Mucosa of descending colon (tissue), 3 donors: ENCODE data around the gene FAP. TPM values are rescaled to one million over a fixed set of nuclear protein-coding genes. Genes with fewer than 3 reads are reported as not detected.
A peak's percentile ranks its signal among the peaks of the same experiment; 100 is the strongest.

ENCODE experiments used
- ATAC-seq: fragments of 200-7000 bp; cut with Tn5 transposase; one replicate; pipeline ENCODE4 v1.9.1; 2020; ENCODE audit warnings: mild to moderate bottlenecking, moderate library complexity
- DNase-seq, 3 donors: peaks; one replicate each; pipeline ENCODE4 v3.0.0-alpha.2; 2020
- H3K36me3 ChIP-seq: fragments of 200-600 bp; one replicate; pipeline ENCODE4 v1.8.0; 2021; ENCODE audit warnings: low read depth, mild to moderate bottlenecking
- H3K4me1 ChIP-seq: fragments of 200-600 bp; one replicate; pipeline ENCODE4 v1.8.0; 2021; ENCODE audit warnings: low read depth, mild to moderate bottlenecking
- H3K4me3 ChIP-seq: fragments of 200-600 bp; one replicate; pipeline ENCODE4 v1.8.0; 2021; ENCODE audit warnings: mild to moderate bottlenecking
- H3K9me3 ChIP-seq: fragments of 200-600 bp; one replicate; pipeline ENCODE4 v1.8.0; 2021; ENCODE audit warnings: mild to moderate bottlenecking
- intact Hi-C, 2 donors: fragments of 100-400 bp; cut with DNase I in 1 of 2; cut with micrococcal nuclease in 1 of 2; formaldehyde crosslinking; loops; one replicate each; pipeline versions ENCODE4 v1.11.0 to v1.11.1; 2022; cut with DNase I, micrococcal nuclease
- total RNA-seq, 3 donors: library from RNA; stranded (reverse); fragmentation: NEBNext Ultra II Directional in 2 of 3; extraction: Animal tissue kit (Norgen Biotek cat#: 25700) in 2 of 3; gene quantifications; one replicate each; pipeline versions ENCODE4 v1.2.1 to v1.2.4, GENCODE V29; 2021 to 2023
- TF ChIP-seq, protein P1 (sequence below): fragments of 200-600 bp; IDR thresholded peaks from one replicate; pipeline ENCODE4 v1.8.0; 2022; ENCODE audit warnings: antibody characterized with exemption, mild to moderate bottlenecking
- donor health status: DM: no; HTN: no; CAD: no; lungs with moderate emphysema.
- donor health status: DM: no; HTN: no; CAD: no.
- donor health status: DM: no; HTN: yes; CAD: no.

Gene FAP
- total RNA-seq, 3 donors from 2014 or later = 0.20 to 4.0 (median 1.3) TPM

GRCh38 chr2:162185541-162186232 is 57.6 kb downstream of the FAP start:
- ATAC-seq (no peak), DNase-seq (no peak)
- TF ChIP-seq, protein P1, sequence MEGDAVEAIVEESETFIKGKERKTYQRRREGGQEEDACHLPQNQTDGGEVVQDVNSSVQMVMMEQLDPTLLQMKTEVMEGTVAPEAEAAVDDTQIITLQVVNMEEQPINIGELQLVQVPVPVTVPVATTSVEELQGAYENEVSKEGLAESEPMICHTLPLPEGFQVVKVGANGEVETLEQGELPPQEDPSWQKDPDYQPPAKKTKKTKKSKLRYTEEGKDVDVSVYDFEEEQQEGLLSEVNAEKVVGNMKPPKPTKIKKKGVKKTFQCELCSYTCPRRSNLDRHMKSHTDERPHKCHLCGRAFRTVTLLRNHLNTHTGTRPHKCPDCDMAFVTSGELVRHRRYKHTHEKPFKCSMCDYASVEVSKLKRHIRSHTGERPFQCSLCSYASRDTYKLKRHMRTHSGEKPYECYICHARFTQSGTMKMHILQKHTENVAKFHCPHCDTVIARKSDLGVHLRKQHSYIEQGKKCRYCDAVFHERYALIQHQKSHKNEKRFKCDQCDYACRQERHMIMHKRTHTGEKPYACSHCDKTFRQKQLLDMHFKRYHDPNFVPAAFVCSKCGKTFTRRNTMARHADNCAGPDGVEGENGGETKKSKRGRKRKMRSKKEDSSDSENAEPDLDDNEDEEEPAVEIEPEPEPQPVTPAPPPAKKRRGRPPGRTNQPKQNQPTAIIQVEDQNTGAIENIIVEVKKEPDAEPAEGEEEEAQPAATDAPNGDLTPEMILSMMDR = no peak
- Histone ChIP-seq H3K9me3 (no peaks in the 10 kb centered on the region), H3K4me1 (peaks cover 13% of the 10 kb centered on the region), H3K36me3 (no peaks in the 10 kb centered on the region), H3K4me3 (no peak overlapping the region)
- intact Hi-C loops = no loop called here

- DNase-seq = no peak
- no peaks in the 10 kb centered on the region for H3K36me3 ChIP-seq
- TF ChIP-seq, protein P1 = no peak
- H3K4me1 ChIP-seq = peaks cover 13% of the 10 kb centered on the region
- no peaks in the 10 kb centered on the region for H3K9me3 ChIP-seq
- ATAC-seq = peak; percentile 95
- intact Hi-C loops = no loop called here
- no peak overlapping the region for H3K4me3 ChIP-seq
These were observed 58.3 kb downstream of the FAP start for GRCh38 chr2:162184821-162185450.

- no peak overlapping the region for H3K4me3 ChIP-seq
- ATAC-seq (peak; percentile 53), DNase-seq (no peak)
- no peaks in the 10 kb centered on the region for H3K9me3 ChIP-seq
- H3K4me1 ChIP-seq = peaks cover 13% of the 10 kb centered on the region
- no peaks in the 10 kb centered on the region for H3K36me3 ChIP-seq
- intact Hi-C loops = no loop called here
- TF ChIP-seq, protein P1 = no peak
These were observed 58.9 kb downstream of the FAP start for GRCh38 chr2:162184359-162184758.

DNA sequence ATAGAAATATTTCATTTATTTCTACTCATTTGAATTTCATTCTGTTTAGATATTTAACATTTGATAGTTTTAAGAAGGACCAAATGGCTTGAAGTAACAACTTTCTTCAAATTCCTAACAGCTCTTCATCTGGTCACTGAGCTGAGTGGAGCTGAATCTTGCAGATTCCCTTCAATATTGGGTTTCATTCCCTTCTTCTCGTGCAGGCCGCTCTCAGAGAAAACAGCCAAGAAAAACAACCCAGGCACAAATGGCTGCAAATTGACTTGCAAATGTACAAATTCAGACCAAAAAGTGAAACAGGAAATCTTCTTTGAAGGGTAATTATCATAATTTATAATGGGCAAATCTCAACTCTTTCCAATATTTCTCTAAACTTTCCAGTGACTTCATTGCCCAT is 60.9 kb downstream of the FAP start:
- Histone ChIP-seq H3K4me3 (no peak overlapping the region), H3K36me3 (no peaks in the 10 kb centered on the region), H3K9me3 (no peaks in the 10 kb centered on the region), H3K4me1 (peaks cover 13% of the 10 kb centered on the region)
- DNase-seq (no peak), ATAC-seq (no peak)
- TF ChIP-seq, protein P1 = no peak
- intact Hi-C loops = no loop called here

DNA sequence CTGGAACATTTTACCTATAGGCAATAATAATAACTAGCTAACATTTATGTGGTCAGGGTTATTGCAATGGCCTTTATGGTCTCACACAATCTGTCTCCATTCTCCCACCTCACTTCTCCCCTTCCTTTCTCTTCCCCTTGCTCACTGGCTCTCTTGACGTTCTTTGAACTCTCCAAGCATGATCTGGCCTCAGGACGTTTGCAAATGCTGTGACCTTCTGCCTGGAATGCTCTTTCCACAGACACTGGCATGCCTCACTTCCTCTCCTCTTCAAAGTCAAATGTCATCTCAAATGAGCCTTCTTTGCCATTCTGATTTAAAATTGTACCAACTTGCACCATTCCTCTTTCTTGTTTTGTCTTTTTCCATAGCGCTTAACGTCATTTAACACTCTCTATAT is 65.9 kb downstream of the FAP start:
- DNase-seq = no peak
- Histone ChIP-seq H3K4me1 (peaks cover 3% of the 10 kb centered on the region), H3K36me3 (no peaks in the 10 kb centered on the region), H3K4me3 (no peak overlapping the region), H3K9me3 (no peaks in the 10 kb centered on the region)
- ATAC-seq = no peak
- TF ChIP-seq, protein P1 = no peak
- intact Hi-C loops = no loop called here
